Left lung (tissue), 10 donors: ENCODE results near the gene MAT2B. TPM values are rescaled to one million over a fixed set of nuclear protein-coding genes. Genes with fewer than 3 reads are reported as not detected.

Experiments
- ATAC-seq: fragments of 200-7000 bp; cut with Tn5 transposase; one replicate; pipeline ENCODE4 v1.9.1; 2020; ENCODE audit warnings: moderate library complexity
- DNase-seq, 4 donors: peaks; one replicate each; pipeline ENCODE4 v3.0.0-alpha.2; 2013 to 2020
- H3K27ac ChIP-seq, 2 donors: fragments of 200-600 bp; sonication (generic) in 1 of 2; one replicate each; pipeline versions ENCODE4 v1.5.0 to v1.8.0; 2020 to 2021
- H3K27me3 ChIP-seq, 2 donors: fragments of 200-600 bp; sonication (generic) in 1 of 2; one replicate each; pipeline versions ENCODE4 v1.5.0 to v1.8.0; 2020 to 2021
- H3K36me3 ChIP-seq, 2 donors: fragments of 200-600 bp; sonication (generic) in 1 of 2; one replicate each; pipeline versions ENCODE4 v1.5.0 to v1.8.0; 2020 to 2021
- H3K4me1 ChIP-seq, 2 donors: fragments of 200-600 bp; one replicate each; pipeline ENCODE4 v1.8.0; 2021
- H3K4me3 ChIP-seq, 2 donors: fragments of 200-600 bp; sonication (generic) in 1 of 2; one replicate each; pipeline versions ENCODE4 v1.5.0 to v1.8.0; 2020 to 2021; ENCODE audit warnings: mild to moderate bottlenecking in 1 of 2
- H3K9me3 ChIP-seq, 2 donors: fragments of 200-600 bp; sonication (generic) in 1 of 2; one replicate each; pipeline versions ENCODE4 v1.5.0 to v1.8.0; 2020 to 2021
- CTCF ChIP-seq, 2 donors: fragments of 200-600 bp; sonication (generic) in 1 of 2; IDR thresholded peaks; one replicate each; pipeline versions ENCODE4 v1.5.0 to v1.8.0; 2021; ENCODE audit warnings: antibody characterized with exemption in 2 of 2
- intact Hi-C, 2 donors: fragments of 100-400 bp; cut with DNase I; formaldehyde crosslinking; loops; one replicate each; pipeline versions ENCODE4 v1.11.2 to v1.14.2; 2022
- polyA plus RNA-seq, 6 donors: library from polyadenylated mRNA; unstranded; fragments of 120-200 nt; gene quantifications; one replicate each; pipeline ENCODE4 v1.2.1, GENCODE V29; 2013; ENCODE audit not compliant: insufficient read length in 6 of 6
- total RNA-seq, 2 donors: library from RNA; stranded (reverse); fragmentation: NEBNext Ultra II Directional; extraction: Animal tissue kit (Norgen Biotek cat#: 25700); gene quantifications; one replicate each; pipeline ENCODE4 v1.2.1, GENCODE V29; 2021
- donor health status: DM: no; HTN: yes; CAD: no.
- donor health status: DM: no; HTN: no; CAD: no.

The MAT2B gene
- total and polyA plus RNA-seq, 8 donors, result 51.8 to 98.0 (median 80.1) TPM

DNA sequence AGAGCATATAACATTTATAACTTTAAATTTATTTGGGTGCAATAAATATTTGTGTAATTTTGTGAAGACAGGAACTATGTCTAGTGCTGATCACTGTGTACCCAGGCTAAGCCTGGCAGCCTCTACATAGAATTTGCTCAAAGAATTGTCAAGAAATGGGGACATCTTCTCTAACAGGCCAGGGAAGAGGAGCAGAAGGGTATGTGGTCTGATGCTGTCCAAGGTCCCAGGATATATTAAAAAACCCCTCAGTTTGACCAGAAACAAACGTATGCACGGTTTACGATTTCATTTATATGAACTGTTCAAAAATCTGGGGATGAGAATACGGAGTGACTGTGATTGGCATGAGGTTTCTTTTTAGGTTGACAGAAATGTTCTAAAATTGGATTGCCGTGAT is 55.9 kb downstream of the MAT2B start:
- Histone ChIP-seq H3K27ac (no peak overlapping the region), H3K4me1 (peaks cover 11 to 13% of the 10 kb centered on the region in 2 donors), H3K9me3 (no peaks in the 10 kb centered on the region), H3K27me3 (peaks cover 17 to 20% of the 10 kb centered on the region in 2 donors), H3K4me3 (no peak overlapping the region), H3K36me3 (no peaks in the 10 kb centered on the region)
- no peak for DNase-seq
- no peak for TF ChIP-seq CTCF (IDR thresholded peaks at IDR 0.05)
- ATAC-seq, result no peak
- intact Hi-C loops, result loop anchor here in 1 of 2 donors (10.0 kb wide), 1 partner anchor 943 kb away; no protein-coding TSS in a partner anchor

DNA sequence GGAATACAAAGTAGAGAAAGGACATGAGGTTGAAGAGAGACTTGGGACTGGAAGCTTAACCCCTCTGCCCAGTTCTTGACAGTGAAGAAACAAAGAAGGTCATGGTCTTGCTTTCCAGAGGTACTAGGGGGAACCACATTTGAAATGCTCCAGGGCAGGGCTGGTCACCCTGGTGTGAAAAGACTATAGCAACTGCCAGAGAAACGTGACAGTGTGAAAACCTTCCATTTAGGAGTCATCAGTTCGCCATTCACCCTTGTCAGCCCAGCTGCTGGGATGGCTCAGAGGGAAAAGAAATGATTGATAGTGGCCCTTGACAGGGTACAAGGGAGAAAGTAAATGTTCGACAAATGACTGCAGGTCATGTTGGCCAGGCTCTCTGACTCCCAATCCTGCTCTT is 56.7 kb downstream of the MAT2B start:
- Histone ChIP-seq H3K27ac (no peak overlapping the region), H3K4me3 (no peak overlapping the region), H3K36me3 (no peaks in the 10 kb centered on the region), H3K4me1 (peaks cover 13 to 15% of the 10 kb centered on the region in 2 donors), H3K9me3 (no peaks in the 10 kb centered on the region), H3K27me3 (peaks cover 18 to 28% of the 10 kb centered on the region in 2 donors)
- TF ChIP-seq CTCF (IDR thresholded peaks at IDR 0.05), result no peak
- intact Hi-C loops, result loop anchor here in 1 of 2 donors (10.0 kb wide), 1 partner anchor 943 kb away; no protein-coding TSS in a partner anchor
- no peak for ATAC-seq
- no peak for DNase-seq

GRCh38 chr5:163563112-163563511 is 57.7 kb downstream of the MAT2B start:
- Histone ChIP-seq H3K27me3 (peaks cover 18 to 38% of the 10 kb centered on the region in 2 donors), H3K4me3 (no peak overlapping the region), H3K4me1 (peaks cover 13 to 15% of the 10 kb centered on the region in 2 donors), H3K27ac (no peak overlapping the region), H3K9me3 (no peaks in the 10 kb centered on the region), H3K36me3 (no peaks in the 10 kb centered on the region)
- DNase-seq, result no peak
- intact Hi-C loops, result loop anchor here in 1 of 2 donors (10.0 kb wide), 1 partner anchor 942 kb away; no protein-coding TSS in a partner anchor
- no peak for TF ChIP-seq CTCF (IDR thresholded peaks at IDR 0.05)
- no peak for ATAC-seq

GRCh38 chr5:163563880-163564279 is 58.5 kb downstream of the MAT2B start:
- no peak for DNase-seq
- Histone ChIP-seq H3K27me3 (peaks cover 18 to 46% of the 10 kb centered on the region in 2 donors), H3K4me3 (no peak overlapping the region), H3K9me3 (no peaks in the 10 kb centered on the region), H3K27ac (no peak overlapping the region), H3K36me3 (no peaks in the 10 kb centered on the region), H3K4me1 (peaks cover 13 to 15% of the 10 kb centered on the region in 2 donors)
- no peak for TF ChIP-seq CTCF (IDR thresholded peaks at IDR 0.05)
- intact Hi-C loops, result loop anchor here in 1 of 2 donors (10.0 kb wide), 1 partner anchor 941 kb away; no protein-coding TSS in a partner anchor
- ATAC-seq, result no peak

DNA sequence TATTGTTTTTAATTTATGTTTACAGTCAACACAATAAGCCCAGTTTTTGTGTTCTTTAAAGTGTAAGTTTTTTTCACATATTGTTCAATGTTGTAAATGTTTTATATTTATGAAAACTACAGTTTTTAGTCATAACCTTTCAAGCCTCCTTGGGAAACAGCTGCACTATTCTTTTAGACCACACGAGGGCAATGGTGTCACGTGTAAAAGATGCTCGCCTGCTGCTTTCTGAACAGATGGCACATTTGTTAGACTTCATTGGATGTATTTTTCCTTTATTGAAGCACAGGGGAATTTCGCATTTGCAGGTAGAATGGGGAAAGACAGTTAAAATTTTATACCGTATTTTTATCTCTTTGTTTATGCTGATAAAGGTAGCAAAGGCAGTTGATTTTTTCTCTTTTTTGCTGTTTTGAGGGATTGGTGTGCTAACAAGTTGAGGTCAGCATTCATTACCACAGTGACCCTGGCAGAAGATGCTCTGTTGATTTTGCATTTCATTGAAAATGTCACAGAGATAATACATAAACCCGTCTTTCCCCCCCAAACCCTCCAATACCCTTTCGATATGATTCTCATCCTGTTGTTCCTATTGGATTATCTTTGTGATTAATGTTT is 59.0 kb downstream of the MAT2B start:
- peak in 2 of 4 donors; percentile 56 to 69 for DNase-seq
- TF ChIP-seq CTCF (IDR thresholded peaks at IDR 0.05), result peak; percentile 90 to 91
- intact Hi-C loops, result loop anchor here in 1 of 2 donors (10.0 kb wide), 1 partner anchor 940 kb away; no protein-coding TSS in a partner anchor

More for the DNA sequence above, 59.0 kb downstream of the MAT2B start:
- ATAC-seq, result peak; percentile 90
- H3K9me3 ChIP-seq, result no peaks in the 10 kb centered on the region
- no peaks in the 10 kb centered on the region for H3K36me3 ChIP-seq
- no peak overlapping the region for H3K4me3 ChIP-seq
- H3K27ac ChIP-seq, result no peak overlapping the region
- peaks cover 13 to 15% of the 10 kb centered on the region in 2 donors for H3K4me1 ChIP-seq
- H3K27me3 ChIP-seq, result peaks cover 18 to 47% of the 10 kb centered on the region in 2 donors
